ENCODE results near the gene CAMK1. TPM values are rescaled to one million over a fixed set of nuclear protein-coding genes. Genes with fewer than 3 reads are reported as not detected.

CAMK1 gene
- total and polyA plus RNA-seq, 9 of the 15 experiments (the other 6 are each of a cell fraction or from before 2014, with no cell fraction given), result 0.23 to 10.7 (median 6.0) TPM

- no peak for TF ChIP-seq TCFL5 (CRISPR knock-in tag; conservative IDR thresholded peaks at IDR 0.05)
- TF ChIP-seq, protein P1, sequence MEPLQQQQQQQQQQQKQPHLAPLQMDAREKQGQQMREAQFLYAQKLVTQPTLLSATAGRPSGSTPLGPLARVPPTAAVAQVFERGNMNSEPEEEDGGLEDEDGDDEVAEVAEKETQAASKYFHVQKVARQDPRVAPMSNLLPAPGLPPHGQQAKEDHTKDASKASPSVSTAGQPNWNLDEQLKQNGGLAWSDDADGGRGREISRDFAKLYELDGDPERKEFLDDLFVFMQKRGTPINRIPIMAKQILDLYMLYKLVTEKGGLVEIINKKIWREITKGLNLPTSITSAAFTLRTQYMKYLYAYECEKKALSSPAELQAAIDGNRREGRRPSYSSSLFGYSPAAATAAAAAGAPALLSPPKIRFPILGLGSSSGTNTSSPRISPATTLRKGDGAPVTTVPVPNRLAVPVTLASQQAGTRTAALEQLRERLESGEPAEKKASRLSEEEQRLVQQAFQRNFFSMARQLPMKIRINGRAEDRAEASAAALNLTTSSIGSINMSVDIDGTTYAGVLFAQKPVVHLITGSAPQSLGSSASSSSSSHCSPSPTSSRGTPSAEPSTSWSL (CRISPR knock-in tag; IDR thresholded peaks at IDR 0.05; ENCODE audit: borderline replicate concordance), result no peak
- no peak for TF ChIP-seq PTBP1 (IDR thresholded peaks at IDR 0.05; ENCODE audit: low read depth, low read length)
- peak; percentile 88 to 89 for TF ChIP-seq FOXK2 (conservative IDR thresholded peaks at IDR 0.05 in 1 of 2, IDR thresholded peaks at IDR 0.05 in 1 of 2; ENCODE audit: low read depth in 2 of 2)
- no peak for TF ChIP-seq ZNF280B (CRISPR knock-in tag; IDR thresholded peaks at IDR 0.05)
- TF ChIP-seq PPARD (CRISPR knock-in tag; IDR thresholded peaks at IDR 0.05), result no peak
- TF ChIP-seq EP400 (IDR thresholded peaks at IDR 0.05), result peak; percentile 79
- no peak for TF ChIP-seq PHF8 (IDR thresholded peaks at IDR 0.05; ENCODE audit: borderline replicate concordance, low read length)
- TF ChIP-seq, protein P2, sequence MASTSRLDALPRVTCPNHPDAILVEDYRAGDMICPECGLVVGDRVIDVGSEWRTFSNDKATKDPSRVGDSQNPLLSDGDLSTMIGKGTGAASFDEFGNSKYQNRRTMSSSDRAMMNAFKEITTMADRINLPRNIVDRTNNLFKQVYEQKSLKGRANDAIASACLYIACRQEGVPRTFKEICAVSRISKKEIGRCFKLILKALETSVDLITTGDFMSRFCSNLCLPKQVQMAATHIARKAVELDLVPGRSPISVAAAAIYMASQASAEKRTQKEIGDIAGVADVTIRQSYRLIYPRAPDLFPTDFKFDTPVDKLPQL (IDR thresholded peaks at IDR 0.05; ENCODE audit: extremely low read depth, insufficient read length), result no peak
- no peak for TF ChIP-seq SUPT5H (IDR thresholded peaks at IDR 0.05)
- TF ChIP-seq XRCC5 (IDR thresholded peaks at IDR 0.05; ENCODE audit: low read depth, low read length), result peak; percentile 94
- 0 out of 4 replicates have a peak, but pooled peaks of 1 of the 2 experiments have one; percentile 40 for TF ChIP-seq ETV6 (IDR thresholded peaks at IDR 0.05; ENCODE audit: borderline replicate concordance in 1 of 2, low read depth in 2 of 2, low read length in 1 of 2)
- TF ChIP-seq ETV6 (CRISPR knock-in tag; IDR thresholded peaks at IDR 0.05; ENCODE audit: borderline replicate concordance), result no peak
- TF ChIP-seq GTF2F1 (IDR thresholded peaks at IDR 0.05; ENCODE audit: low read depth, low read length), result no peak
- no peak for TF ChIP-seq MCM7 (IDR thresholded peaks at IDR 0.05)
- TF ChIP-seq, protein P3, sequence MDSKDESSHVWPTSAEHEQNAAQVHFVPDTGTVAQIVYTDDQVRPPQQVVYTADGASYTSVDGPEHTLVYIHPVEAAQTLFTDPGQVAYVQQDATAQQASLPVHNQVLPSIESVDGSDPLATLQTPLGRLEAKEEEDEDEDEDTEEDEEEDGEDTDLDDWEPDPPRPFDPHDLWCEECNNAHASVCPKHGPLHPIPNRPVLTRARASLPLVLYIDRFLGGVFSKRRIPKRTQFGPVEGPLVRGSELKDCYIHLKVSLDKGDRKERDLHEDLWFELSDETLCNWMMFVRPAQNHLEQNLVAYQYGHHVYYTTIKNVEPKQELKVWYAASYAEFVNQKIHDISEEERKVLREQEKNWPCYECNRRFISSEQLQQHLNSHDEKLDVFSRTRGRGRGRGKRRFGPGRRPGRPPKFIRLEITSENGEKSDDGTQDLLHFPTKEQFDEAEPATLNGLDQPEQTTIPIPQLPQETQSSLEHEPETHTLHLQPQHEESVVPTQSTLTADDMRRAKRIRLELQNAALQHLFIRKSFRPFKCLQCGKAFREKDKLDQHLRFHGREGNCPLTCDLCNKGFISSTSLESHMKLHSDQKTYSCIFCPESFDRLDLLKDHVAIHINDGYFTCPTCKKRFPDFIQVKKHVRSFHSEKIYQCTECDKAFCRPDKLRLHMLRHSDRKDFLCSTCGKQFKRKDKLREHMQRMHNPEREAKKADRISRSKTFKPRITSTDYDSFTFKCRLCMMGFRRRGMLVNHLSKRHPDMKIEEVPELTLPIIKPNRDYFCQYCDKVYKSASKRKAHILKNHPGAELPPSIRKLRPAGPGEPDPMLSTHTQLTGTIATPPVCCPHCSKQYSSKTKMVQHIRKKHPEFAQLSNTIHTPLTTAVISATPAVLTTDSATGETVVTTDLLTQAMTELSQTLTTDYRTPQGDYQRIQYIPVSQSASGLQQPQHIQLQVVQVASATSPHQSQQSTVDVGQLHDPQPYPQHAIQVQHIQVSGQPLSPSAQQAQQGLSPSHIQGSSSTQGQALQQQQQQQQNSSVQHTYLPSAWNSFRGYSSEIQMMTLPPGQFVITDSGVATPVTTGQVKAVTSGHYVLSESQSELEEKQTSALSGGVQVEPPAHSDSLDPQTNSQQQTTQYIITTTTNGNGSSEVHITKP (IDR thresholded peaks at IDR 0.05; ENCODE audit: partially characterized antibody), result no peak
- TF ChIP-seq NEUROD1 (IDR thresholded peaks at IDR 0.05; ENCODE audit: borderline replicate concordance, low read depth, low read length, partially characterized antibody), result peak; percentile 59
- no peak for TF ChIP-seq ZNF124 (CRISPR knock-in tag; IDR thresholded peaks at IDR 0.05)
- TF ChIP-seq ZNF133 (CRISPR knock-in tag; IDR thresholded peaks at IDR 0.05), result no peak
- TF ChIP-seq HIVEP1 (CRISPR knock-in tag; IDR thresholded peaks at IDR 0.05), result no peak
Measured at GRCh38 chr3:9715764-9716437, 53.8 kb downstream of the CAMK1 start (continued).
